Thyroid gland (tissue), 4 donors: ENCODE results near the gene RGP1. TPM values are rescaled to one million over a fixed set of nuclear protein-coding genes. Genes with fewer than 3 reads are reported as not detected.

Source experiments
- DNase-seq, 2 donors: peaks; one replicate each; pipeline ENCODE4 v3.0.0-alpha.2; 2019
- H3K27ac ChIP-seq, 3 donors: fragments of 200-600 bp; sonication (generic); 1 replicate in 2 of 3; 2 replicates in 1 of 3; pipeline ENCODE4 v1.5.1; 2016 to 2019; ENCODE audit warnings: mild to moderate bottlenecking in 1 of 3, moderate library complexity in 1 of 3
- H3K27me3 ChIP-seq: fragments of 200-600 bp; sonication (generic); one replicate; pipeline ENCODE4 v1.5.1; 2019
- H3K36me3 ChIP-seq, 2 donors: fragments of 200-600 bp; sonication (generic); one replicate each; pipeline ENCODE4 v1.5.1; 2016 to 2019
- H3K4me1 ChIP-seq, 2 donors: fragments of 200-600 bp; sonication (generic); one replicate each; pipeline ENCODE4 v1.5.1; 2017 to 2019
- H3K4me3 ChIP-seq, 3 donors: fragments of 200-600 bp; sonication (generic); replicated peaks in 1 of 3; 1 replicate in 2 of 3; 2 replicates in 1 of 3; pipeline ENCODE4 v1.5.1; 2016; ENCODE audit warnings: mild to moderate bottlenecking in 1 of 3
- H3K9me3 ChIP-seq: fragments of 200-600 bp; sonication (generic); one replicate; pipeline ENCODE4 v1.5.1; 2017
- POLR2A ChIP-seq, 2 donors: fragments of 450-650 bp; IDR thresholded peaks; one replicate each; pipeline ENCODE4 v1.6.1; 2017; ENCODE audit warnings: antibody characterized with exemption in 2 of 2, mild to moderate bottlenecking in 2 of 2, moderate library complexity in 1 of 2
- WGBS, 2 donors: methylation state at CpG; one replicate each; pipeline ENCODE4 v1.1.5; 2017; 5-methylcytosine and 5-hydroxymethylcytosine counted together
- intact Hi-C: fragments of 100-400 bp; cut with DNase I; formaldehyde crosslinking; loops from one replicate; pipeline ENCODE4 v1.15.1; 2023
- total RNA-seq, 4 donors: library from RNA; depleted of rRNA; stranded (reverse); fragments of >200 nt; gene quantifications; one replicate each; pipeline ENCODE4 v1.2.3, GENCODE V29; 2016
- TF ChIP-seq, protein P1 (sequence below), 6 experiments: fragments of 200-600 bp in 3 of 6; fragments of 450-650 bp in 3 of 6; sonication (generic) in 3 of 6; IDR thresholded peaks; one replicate each; pipeline ENCODE4 v1.5.1; 2016 to 2019; ENCODE audit warnings: antibody characterized with exemption in 6 of 6, mild to moderate bottlenecking in 2 of 6, inconsistent platforms in 1 of 6, moderate library complexity in 1 of 6

Gene RGP1
- total RNA-seq, 4 donors from 2014 or later: 25.4 to 34.0 (median 30.2) TPM

DNA sequence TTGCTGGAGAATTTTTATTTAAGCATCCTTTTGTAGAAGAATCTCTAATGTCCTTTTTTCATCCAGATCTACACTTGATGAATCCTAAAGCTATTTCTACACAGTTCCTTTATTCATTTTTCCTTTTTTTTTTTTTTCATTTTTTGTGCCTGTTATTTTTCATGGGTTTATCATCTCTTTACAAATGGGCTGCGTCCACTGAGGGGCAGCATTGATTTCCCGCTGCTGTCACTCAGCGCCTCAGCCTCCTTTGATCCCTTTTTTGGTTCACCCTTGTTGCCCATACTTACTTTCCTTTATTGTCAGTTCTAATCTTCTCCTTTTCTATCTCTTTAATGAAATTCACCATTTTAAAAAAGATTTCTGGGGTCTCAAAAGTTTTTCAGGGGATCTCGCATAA, 10.7 kb downstream of the RGP1 start:
- intact Hi-C loops: no loop called here
- H3K4me1 ChIP-seq: peaks cover 42 to 54% of the 10 kb centered on the region in 2 donors
- 97 to 98% methylated on average over 4 of the region's 4 CpGs for WGBS, 2 donors

DNA sequence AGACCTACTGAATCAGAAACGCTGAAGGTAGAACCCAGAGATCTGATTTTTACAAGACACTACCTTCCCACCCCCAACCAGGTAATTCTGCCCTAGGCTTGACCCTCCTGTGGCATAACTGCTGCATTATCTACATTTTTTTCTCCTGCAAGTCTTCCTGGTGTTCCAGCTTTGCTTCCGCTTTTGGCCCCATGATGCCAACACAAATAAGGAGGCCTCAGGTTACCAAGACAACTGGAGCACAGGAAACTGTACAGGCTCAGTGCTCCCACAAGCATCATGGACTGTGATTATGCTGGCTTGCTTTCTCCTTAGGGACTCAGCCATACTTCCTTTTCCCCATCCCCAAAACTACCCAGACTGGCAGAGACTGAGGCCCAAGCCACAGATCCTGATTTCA, 11.6 kb downstream of the RGP1 start:
- 70 to 80% methylated on average over 2 of the region's 2 CpGs for WGBS, 2 donors
- no peaks in the 10 kb centered on the region for H3K9me3 ChIP-seq
- intact Hi-C loops: no loop called here
- no peaks in the 10 kb centered on the region for H3K27me3 ChIP-seq
- peaks cover 42 to 54% of the 10 kb centered on the region in 2 donors for H3K4me1 ChIP-seq
- no peak overlapping the region for H3K4me3 ChIP-seq
- no peak for TF ChIP-seq POLR2A (IDR thresholded peaks at IDR 0.05)
- TF ChIP-seq, protein P1, sequence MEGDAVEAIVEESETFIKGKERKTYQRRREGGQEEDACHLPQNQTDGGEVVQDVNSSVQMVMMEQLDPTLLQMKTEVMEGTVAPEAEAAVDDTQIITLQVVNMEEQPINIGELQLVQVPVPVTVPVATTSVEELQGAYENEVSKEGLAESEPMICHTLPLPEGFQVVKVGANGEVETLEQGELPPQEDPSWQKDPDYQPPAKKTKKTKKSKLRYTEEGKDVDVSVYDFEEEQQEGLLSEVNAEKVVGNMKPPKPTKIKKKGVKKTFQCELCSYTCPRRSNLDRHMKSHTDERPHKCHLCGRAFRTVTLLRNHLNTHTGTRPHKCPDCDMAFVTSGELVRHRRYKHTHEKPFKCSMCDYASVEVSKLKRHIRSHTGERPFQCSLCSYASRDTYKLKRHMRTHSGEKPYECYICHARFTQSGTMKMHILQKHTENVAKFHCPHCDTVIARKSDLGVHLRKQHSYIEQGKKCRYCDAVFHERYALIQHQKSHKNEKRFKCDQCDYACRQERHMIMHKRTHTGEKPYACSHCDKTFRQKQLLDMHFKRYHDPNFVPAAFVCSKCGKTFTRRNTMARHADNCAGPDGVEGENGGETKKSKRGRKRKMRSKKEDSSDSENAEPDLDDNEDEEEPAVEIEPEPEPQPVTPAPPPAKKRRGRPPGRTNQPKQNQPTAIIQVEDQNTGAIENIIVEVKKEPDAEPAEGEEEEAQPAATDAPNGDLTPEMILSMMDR (IDR thresholded peaks at IDR 0.05): no peak
- H3K27ac ChIP-seq: no peak overlapping the region
- DNase-seq: peak; percentile 16 to 25
- H3K36me3 ChIP-seq: no peaks in the 10 kb centered on the region

More for the DNA sequence above, 10.7 kb downstream of the RGP1 start:
- Histone ChIP-seq H3K9me3 (no peaks in the 10 kb centered on the region), H3K4me3 (no peak overlapping the region), H3K27ac (no peak overlapping the region), H3K36me3 (no peaks in the 10 kb centered on the region), H3K27me3 (no peaks in the 10 kb centered on the region)
- TF ChIP-seq, protein P1 (IDR thresholded peaks at IDR 0.05): no peak
- TF ChIP-seq POLR2A (IDR thresholded peaks at IDR 0.05): no peak
- no peak for DNase-seq

DNA sequence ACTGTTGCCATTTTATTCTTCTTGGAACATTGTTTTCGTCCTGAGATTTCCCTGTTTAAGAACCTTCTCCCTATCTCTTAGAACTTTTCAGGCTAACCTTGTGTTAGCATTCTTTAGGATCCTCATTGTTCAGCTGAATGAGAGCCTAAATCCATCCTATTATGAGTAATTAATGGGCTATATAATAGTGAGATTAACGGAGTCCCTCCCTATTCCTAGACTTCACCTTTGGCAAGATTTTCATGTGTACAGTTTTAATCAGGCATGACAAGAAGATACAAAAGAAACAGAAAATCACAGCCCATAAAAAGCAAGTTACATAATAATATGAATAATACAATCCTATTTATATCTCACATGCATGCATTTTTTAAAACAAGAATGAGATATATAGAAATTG, 14.1 kb downstream of the RGP1 start:
- no peaks in the 10 kb centered on the region for H3K9me3 ChIP-seq
- no peaks in the 10 kb centered on the region for H3K27me3 ChIP-seq
- TF ChIP-seq, protein P1 (IDR thresholded peaks at IDR 0.05): no peak
- no peak for TF ChIP-seq POLR2A (IDR thresholded peaks at IDR 0.05)
- no peaks in the 10 kb centered on the region for H3K36me3 ChIP-seq
- intact Hi-C loops: no loop called here
- no peak overlapping the region for H3K4me3 ChIP-seq
- no peak for DNase-seq
- no peak overlapping the region for H3K27ac ChIP-seq
- H3K4me1 ChIP-seq: peaks cover 26 to 34% of the 10 kb centered on the region in 2 donors
- WGBS, 2 donors: 78 to 88% methylated on average over 2 of the region's 2 CpGs

GRCh38 chr9:35763803-35764202, 14.7 kb downstream of the RGP1 start:
- Histone ChIP-seq H3K4me3 (no peak overlapping the region), H3K27ac (no peak overlapping the region), H3K27me3 (no peaks in the 10 kb centered on the region), H3K4me1 (peaks cover 23 to 27% of the 10 kb centered on the region in 2 donors), H3K9me3 (no peaks in the 10 kb centered on the region), H3K36me3 (no peaks in the 10 kb centered on the region)
- no peak for DNase-seq
- WGBS, 2 donors: 95% methylated on average over 1 of the region's 1 CpG
- TF ChIP-seq POLR2A (IDR thresholded peaks at IDR 0.05): no peak
- TF ChIP-seq, protein P1 (IDR thresholded peaks at IDR 0.05): no peak
- intact Hi-C loops: no loop called here

DNA sequence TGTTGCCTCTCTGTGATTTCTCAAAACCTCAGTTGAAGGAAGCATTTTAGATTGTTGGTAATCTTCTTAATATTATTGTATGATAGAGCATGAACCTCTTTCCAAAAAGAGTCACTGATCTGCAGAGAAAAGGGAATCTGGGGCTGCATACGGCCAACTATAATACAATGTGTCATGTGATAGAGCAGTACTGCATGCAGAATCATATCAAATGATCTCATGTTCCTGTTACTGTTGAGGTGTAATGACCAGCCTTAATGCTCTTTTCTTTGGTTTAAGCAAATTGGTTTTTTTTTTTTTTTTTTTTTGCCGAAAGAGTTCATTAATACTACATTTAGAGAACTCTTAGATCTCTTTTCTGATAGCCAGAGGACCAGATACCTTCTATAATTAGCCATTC, 17.9 kb downstream of the RGP1 start:
- 92 to 95% methylated on average over 2 of the region's 2 CpGs for WGBS, 2 donors
- no peak for TF ChIP-seq POLR2A (IDR thresholded peaks at IDR 0.05)
- TF ChIP-seq, protein P1 (IDR thresholded peaks at IDR 0.05): no peak
- H3K27me3 ChIP-seq: no peaks in the 10 kb centered on the region
- no peak for DNase-seq
- H3K27ac ChIP-seq: no peak overlapping the region
- no peak overlapping the region for H3K4me3 ChIP-seq
- intact Hi-C loops: no loop called here
- H3K4me1 ChIP-seq: peaks cover 29% of the 10 kb centered on the region in 2 donors
- H3K9me3 ChIP-seq: no peaks in the 10 kb centered on the region
- no peaks in the 10 kb centered on the region for H3K36me3 ChIP-seq
